HG02870 (cell line): ENCODE measurements around the gene SLC27A2.
"Not testable (repeated sequence)": the region's sequence is repeated elsewhere in the genome, so short reads cannot be mapped to it uniquely, and the experiment has no call there.

Experiments
- ATAC-seq: cut with Tn5 transposase; IDR thresholded peaks from one replicate; pipeline ENCODE4 v1.9.1; 2021; ENCODE audit warnings: mild to moderate bottlenecking, moderate library complexity; ENCODE audit not compliant: unreplicated experiment

Gene SLC27A2

DNA sequence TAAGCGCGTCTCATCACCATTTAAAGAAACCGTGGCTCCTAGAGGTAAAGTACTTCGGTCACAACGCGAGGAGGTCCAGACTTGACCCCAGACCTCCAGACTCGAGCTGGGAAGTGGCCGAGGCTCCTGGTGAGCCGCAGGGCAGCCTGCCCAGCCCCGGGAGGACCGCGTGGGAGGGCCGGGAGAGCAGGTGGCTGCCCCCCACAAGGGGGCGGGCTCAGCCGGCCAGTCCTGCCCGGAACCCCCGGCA lies at the start of gene SLC27A2:
TSS of gene SLC27A2 (plus strand) at position 228 of the 250 bp plus-strand sequence. CDS start 232 bp downstream, outside the sequence.
- ATAC-seq = no peak

DNA sequence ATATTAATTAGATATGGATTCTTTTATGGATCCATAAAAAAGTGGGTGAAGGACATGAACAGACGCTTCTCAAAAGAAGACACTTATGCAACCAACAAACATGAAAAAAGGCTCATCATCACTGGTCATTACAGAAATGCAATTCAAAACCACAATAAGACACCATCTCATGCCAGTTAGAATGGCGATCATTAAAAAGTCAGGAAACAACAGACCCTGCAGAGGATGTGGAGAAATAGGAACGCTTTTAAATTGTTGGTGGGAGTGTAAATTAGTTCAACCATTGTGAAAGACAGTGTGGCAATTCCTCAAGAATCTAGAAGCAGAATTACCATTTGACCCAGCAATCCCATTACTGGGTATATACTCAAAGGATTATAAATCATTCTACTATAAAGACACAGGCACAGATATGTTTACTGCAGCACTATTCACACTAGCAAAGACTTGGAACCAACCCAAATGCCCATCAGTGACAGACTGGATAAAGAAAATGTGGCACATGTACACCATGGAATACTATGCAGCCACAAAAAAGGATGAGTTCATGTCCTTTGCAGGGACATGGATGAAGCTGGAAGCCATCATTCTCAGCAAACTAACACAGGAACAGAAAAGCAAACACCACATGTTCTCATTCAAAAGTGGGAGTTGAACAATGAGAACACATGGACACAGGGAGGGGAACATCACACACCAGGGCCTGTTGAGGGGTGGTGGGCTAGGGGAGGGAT lies 49.6 kb upstream of the SLC27A2 start:
- not testable (repeated sequence) for ATAC-seq

DNA sequence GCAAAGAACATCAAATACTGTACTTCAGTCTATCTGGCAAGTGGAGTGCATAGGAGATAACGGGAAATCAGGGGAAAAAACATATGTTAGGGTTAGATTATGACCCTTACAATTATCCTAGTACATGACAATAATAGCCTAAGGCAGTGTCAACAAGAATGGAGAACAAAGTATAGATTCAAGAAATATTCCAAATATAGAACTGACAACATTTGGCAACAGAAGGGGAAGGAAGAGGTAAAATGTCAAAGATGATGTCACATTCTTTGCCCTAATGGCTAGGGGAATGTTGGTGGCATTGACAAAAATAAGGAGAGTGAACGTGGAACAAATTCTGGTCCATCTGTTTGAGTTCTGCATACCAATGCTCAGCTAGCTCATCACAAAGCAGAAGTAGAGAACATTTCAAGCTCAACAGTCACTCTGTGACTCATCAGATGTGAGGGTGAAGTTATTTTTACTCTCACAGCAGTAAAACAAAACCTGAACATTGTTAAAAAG lies 47.4 kb upstream of the SLC27A2 start:
- peak; percentile 79 for ATAC-seq

DNA sequence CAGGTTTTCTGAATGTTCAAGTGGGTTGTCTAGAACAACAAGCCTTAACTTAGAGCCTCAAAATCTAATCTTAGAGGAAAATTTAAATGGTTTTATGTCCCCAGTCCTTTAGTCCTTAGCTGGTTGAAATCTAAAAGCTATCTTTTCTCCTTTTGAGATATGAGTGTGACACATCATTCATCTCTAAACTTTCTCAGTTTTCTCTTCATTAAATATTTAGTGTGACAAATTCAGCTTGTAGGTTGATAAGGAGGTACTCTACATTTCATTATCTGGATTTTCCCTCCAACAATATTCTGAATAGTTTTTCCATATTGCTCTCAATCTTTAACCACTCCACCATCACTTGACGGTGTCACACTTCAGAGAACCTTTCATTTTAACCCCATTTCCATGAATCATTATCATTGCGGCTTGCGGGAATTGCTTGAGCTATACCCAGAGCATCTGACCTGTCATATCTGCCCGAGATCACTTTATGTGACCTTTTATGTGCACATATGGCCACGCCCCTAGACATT lies 46.9 kb upstream of the SLC27A2 start:
- ATAC-seq = peak; percentile 63

DNA sequence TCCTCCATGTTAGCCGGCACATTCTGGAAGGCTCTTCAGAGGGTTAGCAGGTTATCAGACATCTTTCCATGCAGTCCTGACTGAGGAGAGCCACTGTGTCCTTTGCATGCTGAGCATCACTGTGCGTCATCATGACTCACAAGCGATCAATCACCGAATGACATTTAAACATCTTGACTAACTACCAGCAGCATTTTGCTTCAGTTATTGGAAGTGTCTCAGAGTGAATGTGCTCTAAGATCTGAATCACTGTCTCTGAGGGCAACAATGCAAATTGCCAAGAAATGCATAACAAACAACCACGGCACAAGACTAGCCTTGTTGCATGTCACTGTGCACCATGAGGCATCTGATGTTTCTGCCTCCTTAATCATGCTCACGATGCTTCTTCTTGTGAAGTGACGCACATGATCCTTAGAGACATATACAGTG lies 44.6 kb upstream of the SLC27A2 start:
- ATAC-seq = no peak

DNA sequence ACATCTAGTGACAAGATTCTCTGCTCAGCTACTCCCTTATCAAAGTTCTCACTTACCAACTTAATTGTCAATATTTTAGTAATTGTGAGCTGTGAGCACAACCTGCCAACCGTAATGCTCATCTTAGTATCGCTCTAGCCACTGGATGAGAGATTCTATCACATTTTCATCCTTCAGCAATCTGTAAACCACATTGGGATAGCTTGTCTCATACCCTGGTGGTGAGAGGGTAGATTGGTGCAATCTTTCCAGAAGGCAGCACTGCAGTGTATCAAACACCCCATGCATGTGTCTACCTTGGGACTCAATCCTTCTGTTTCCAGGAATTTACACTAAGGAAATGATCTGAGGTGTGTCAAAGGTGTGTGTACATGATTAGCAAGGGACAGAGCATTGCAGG lies 44.1 kb upstream of the SLC27A2 start:
- no peak for ATAC-seq

DNA sequence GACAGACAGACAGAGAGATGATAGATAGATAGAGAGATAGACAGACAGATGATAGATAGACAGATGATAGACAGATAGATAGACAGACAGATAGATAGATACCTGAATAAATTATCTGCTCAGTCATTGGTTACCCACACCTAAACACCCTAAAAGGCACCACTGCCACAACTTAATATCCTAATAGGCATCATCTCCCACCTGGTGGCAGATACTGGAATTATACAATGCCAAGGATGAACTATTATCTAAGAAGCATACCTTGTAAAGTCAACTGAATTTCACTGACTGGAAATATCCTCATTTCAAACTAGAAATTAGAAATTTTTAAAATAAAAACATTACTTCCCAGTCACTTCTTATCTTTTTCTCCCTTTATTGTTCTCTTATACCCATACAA lies 43.6 kb upstream of the SLC27A2 start:
- no peak for ATAC-seq

DNA sequence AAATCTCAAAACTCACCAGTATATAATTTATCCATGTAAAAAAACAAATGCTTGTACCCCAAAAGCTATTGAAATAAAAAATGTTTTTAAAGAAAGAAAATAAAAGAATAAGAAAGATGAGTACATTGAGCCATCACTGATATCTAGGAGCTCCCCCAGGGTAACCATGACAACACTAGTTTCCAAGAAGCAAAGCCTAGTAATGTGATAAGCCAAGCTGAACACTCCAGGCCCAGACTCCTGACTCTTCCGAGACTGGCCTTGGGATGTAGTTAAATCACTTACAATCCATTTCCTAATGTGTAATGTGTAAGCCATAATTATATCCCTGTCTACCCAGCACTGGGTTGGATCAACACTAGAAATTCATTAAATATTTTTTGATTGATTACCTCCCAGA lies 41.9 kb upstream of the SLC27A2 start:
- ATAC-seq = no peak

DNA sequence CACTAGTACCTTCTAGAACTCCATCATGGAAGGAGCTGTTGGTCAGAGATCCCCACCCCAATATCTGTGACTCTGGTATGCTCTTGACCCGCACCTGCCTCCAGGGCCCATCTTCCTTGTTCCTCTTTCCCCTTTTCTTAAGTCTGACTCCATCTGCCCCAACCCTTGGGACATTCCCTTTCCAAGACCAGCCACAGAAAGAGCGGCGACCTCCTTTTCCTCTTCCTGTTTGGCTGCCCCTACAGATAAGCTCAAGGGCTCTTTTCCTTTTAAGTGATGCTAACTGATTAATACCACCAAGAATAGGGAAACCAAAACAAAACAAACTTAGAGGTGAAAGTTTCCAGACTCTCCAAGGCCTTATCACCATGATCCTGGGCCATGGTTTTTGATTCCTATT lies 41.0 kb upstream of the SLC27A2 start:
- no peak for ATAC-seq

DNA sequence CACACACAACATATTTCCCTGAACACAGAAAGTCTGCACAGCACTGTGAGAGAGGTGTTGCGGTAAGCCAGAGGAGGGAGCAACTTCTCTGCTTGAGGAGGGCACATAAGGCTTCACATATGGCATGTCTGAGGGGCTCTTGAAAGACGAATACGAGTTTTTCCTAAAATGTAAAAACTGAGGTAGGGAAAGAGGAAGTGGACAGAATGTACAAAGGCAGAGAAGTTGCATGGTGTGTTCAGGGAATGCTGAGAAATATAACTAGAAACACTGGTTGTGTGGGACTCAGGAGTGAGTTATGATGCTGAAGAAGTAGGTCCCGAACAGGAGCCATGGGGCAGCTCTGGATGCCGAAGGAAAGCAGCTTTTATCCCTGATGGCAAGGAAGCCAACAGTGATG lies 40.1 kb upstream of the SLC27A2 start:
- no peak for ATAC-seq

DNA sequence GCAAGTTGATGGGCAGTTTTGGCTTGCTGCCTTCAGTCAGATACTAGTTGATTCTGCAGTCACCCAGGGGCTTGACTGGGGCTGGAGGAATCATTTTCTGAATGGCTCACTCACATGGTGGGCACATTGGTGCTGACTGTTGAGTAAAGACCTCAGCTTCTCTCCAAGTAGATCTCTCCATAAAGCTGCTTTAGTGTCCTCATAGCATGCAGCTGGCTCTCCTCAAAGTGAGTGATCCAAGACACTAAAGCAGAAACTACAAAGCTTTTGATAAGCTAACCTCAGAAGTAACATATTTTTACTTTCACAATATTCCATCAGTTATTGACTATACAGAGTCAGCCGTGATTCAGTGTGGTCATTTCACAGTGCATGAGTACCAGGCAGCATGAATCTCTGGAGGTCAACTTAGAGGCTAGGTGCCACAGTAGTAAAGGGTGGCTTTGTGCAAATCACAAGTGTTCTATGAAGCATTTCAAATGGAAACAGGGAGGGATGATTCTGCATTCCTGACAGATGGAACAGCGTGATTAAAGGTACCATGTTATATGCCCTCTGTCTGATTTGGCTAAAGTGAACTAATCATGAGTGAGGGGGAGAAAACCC lies 38.6 kb upstream of the SLC27A2 start:
- no peak for ATAC-seq

DNA sequence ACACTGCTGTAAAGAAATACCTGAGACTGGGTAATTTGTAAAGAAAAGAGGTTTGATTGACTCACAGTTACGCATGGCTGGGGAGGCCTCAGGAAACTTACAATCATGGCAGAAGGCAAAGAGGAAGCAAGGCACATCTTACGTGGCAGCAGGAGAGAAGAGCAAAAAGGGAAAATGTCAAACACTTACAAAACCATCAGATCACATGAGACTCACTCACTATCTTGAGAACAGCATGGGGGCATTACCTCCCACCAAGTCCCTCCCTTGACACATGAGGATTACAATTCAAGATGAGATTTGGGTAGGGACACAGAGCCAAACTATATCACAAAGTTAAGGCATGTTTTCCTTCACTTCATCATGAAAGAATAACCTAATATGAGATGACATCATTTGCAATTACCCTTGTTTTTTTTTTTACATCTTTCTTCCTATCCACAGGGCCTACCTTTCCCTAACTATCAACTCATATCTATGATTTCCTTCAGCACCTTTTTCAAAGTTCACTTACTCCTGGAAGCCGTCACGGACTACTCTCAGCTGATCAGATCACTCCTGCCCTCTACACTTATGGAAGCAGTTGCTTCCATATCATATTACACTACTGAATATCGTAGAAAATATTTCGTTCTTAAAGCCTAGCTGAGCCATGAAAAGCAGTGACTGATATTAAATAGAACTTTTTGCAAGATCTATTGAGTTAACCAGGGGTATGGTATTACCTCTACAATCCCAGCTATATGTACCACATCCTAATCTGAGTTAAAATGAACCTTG lies 37.5 kb upstream of the SLC27A2 start:
- no peak for ATAC-seq

DNA sequence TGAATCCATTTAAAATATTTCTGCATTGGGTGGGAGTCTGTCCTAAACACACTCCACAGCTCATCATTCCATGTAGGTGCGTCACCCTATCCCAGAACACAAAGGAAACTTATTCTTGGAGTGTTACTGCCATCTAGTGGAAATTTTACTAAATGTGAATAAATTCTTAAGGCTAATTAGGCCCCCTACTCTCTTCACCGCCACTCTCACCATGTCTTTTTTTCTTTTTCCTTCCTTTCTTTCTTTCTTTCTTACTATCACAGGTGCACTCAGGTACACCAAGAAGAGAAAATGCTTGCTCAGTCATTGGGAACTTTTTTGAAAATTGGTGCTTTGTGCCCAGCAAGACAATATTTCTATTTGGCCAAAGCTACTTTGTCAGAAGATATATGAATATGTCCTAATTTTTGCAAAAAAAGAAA lies 36.5 kb upstream of the SLC27A2 start:
- ATAC-seq = no peak

DNA sequence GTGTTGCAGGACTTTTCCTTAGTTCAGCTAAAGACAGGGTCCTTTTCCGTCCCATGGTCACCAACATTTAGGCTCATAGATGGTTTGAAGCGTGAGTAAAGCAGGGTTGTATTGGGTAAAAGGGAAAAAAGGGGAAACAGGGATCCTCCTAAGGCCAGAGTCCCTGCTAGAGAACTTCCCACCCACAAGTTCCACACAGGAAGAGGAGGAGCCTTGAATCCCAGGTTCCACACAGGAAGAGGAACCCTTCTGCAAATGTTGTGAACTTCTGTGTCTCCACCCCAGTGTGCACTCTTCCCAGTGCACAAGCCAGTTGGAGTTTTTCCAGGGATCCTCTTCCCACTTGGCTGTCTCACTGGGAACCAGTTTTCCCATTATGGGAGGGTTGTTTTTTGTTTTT lies 35.4 kb upstream of the SLC27A2 start:
- ATAC-seq = no peak

DNA sequence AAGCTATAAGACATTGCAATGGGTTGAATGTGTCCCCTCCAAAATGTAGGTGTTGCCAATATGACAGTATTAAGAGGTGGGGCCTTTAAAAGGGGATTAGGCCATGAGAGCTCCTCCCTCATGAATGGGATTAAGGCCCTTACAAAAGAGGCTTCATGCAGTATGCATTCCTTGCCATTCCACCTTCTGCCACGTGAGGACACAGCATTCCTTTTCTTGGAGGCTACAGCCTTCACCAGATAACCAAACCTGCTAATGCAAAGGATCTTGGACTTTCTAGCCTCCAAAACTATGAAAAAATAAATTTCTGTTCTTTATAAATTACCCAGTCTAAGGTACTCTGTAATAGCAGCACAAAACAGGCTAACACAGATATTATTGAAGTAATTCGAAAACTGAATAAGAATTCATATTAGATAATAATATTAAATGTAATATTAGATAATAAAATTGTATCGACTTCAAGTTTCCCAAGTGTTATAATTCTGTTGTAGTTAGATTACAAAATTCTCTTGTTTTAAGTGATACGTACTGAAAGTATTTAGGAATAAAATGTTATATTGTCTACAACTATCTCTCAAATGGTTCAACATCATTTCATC lies 33.5 kb upstream of the SLC27A2 start:
- no peak for ATAC-seq

DNA sequence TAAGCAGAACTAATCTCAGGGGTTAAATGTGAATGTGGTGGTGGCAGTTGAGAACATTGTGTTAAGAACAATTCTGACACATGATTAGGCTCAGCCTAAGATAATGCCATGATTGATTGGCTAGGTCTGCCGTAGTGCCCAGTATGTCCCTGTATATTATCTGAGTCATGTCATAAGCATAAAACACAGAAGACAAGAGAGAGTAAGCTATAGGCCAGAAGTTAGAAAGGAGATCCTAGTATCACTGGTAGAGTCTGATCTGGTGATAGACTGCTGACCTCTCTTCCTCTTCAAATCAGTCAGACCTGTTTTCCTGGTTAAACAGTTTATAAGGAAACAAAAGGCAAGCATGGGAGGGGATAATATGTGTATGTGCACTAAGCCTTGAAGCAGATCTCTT lies 32.9 kb upstream of the SLC27A2 start:
- ATAC-seq = no peak

DNA sequence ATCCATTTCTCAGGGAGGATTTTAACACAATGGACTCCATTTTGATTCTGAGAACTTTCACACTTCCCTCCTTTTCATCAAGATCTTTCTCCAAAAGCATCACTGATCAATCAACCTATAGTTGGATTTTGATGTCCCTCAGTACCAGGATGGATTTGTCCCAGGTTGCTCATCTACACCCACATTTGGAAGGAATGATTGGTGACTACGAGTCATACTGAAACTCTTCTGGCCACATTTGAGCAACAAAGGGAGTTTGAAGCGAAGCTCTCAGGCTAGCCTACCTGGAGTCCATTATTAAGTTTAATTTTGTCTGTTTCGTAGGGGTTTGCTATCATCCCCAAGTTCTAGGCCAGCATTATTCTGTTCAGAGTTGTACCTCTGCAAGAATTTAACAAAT lies 31.6 kb upstream of the SLC27A2 start:
- no peak for ATAC-seq

DNA sequence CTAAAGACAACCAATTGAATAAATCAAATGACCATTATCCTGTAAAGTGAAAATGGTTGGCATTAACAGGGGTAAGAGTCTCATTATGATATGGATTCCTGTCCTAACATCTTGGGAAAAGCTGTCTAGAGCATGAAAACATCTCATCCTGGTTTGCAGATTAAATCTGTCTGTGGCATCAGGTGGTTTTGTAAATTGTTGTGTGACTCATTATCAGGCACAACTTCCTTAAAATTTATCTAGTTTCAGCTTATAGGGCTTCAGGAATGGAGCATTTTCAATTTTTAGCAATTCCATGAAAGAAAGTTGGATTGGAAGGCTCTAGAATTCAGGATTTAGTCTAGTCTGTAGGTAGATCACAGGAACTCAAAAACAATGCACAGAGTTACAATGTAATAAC lies 31.1 kb upstream of the SLC27A2 start:
- ATAC-seq = no peak

DNA sequence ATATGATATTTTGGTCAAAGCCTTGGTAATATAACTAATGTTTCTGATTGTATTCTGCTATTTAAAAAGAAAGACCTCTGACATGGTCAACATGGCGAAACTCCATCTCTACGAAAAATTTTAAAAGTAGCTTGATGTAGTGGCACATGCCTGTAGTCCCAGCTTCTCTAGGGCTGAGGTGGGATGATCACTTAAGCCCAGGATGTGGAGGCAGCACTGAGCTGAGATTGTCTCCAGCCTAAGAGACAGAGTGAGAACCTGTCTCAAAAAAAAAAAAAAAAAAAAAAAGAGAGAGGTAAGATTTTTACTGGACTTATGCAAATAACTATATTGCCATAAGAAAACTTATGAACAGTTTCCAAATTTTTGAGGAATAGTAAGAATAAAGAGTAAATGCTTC lies 30.5 kb upstream of the SLC27A2 start:
- ATAC-seq = no peak

DNA sequence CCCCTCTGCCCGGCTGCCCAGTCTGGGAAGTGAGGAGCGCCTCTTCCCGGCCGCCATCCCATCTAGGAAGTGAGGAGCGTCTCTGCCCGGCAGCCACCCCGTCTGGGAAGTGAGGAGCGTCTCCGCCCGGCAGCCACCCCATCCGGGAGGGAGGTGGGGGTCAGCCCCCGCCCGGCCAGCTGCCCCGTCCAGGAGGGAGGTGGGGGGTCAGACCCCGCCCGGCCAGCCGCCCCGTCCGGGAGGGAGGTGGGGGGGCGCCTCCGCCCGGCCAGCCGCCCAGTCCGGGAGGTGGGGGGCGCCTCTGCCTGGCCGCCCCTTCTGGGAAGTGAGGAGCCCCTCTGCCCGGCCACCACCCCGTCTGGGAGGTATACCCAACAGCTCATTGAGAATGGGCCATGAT lies 23.8 kb upstream of the SLC27A2 start:
- not testable (repeated sequence) for ATAC-seq

DNA sequence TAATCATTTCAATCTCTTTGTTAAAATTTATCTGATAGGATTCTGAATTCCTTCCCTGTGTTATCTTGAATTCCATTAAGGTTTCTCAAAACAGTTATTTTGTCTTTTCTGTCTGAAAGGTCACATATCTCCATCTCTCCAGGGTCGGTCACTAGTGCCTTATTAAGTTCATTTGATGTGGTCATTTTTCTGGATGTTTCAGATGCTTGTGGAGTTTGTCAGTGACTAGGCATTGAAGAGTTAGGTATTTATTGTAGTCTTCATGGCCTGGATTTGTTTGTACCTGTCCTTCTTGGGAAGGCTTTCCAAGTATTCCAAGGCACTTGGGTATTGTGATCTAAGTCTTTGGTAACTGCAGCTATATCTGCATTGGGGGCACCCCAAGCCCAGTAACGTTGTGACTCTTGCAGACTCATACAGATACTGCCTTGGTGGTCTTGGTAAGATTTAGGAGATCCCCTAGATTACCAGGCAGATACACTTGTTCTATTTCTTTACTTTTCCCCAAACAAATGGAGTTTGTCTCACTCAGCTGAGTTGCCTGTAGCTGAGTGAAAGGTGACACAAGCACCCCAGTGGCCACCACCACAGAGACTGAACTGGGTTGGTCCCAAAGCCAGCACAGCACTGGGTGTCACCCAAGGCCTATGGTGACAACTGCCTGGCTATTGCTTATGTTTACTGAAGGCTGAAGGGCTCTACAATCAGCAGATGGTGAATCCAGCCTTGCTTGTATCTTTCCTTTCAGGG lies 18.9 kb upstream of the SLC27A2 start:
- no peak for ATAC-seq
